A549 treated with AZD2906 at 1 μM for 4 hours (cell line): Measurements from ENCODE around the gene NAT8. TPM values are rescaled to one million over a fixed set of nuclear protein-coding genes. Genes with fewer than 3 reads are reported as not detected.

Experiments
- total RNA-seq: library from RNA; stranded (reverse); fragments of 200-300 nt; extraction: Qiagen RNA extraction; gene quantifications from 5 replicates; pipeline ENCODE4 v1.2.3, GENCODE V29; 2022

The NAT8 gene
- total RNA-seq, result not detected in 5 replicates

GRCh38 chr2:73642338-73643018, at the start of gene NAT8:
Gene NAT8 (minus strand): TSS chr2:73642422. CDS start chr2:73641628, 794 bp downstream.

Other genes with a start within 250 kb of the NAT8 start
- gene TPRKB, start 94.9 kb upstream of the NAT8 start, total RNA-seq, result 70.9 to 81.8 TPM (median 73.9 TPM) in 5 replicates
- 37.2 to 42.6 TPM (median 39.3 TPM) in 5 replicates for gene DUSP11, start 137.7 kb upstream of the NAT8 start, total RNA-seq
- not detected in 5 replicates for gene C2orf78, start 141.8 kb upstream of the NAT8 start, total RNA-seq
- 47.5 to 53.5 TPM (median 51.6 TPM) in 5 replicates for gene STAMBP, start 186.5 kb upstream of the NAT8 start, total RNA-seq